HEK293 (cell line): Measurements from ENCODE around the gene TLL2.

ENCODE experiments used
- CTCF ChIA-PET: fragments of 350-600 bp; formaldehyde crosslinking; extraction: SDS; loops from one replicate; lab custom pipeline; 2021; ENCODE audit warnings: antibody characterized with exemption; lab: Yijun Ruan, JAX
- POLR2A ChIA-PET: fragments of 300-600 bp; formaldehyde crosslinking; extraction: SDS; loops from one replicate; lab custom pipeline; 2020; ENCODE audit warnings: antibody characterized with exemption, inconsistent platforms; lab: Yijun Ruan, JAX
- H3K27ac ChIP-seq: fragments of 200-500 bp; sonication (Bioruptor generic); 2 replicates; pipeline ENCODE4 v1.5.1; 2014; ENCODE audit warnings: low read depth, low read length, control low read depth, inconsistent platforms; ENCODE audit errors: extremely low read depth
- H3K36me3 ChIP-seq, 2 experiments: fragments of 200-500 bp in 1 of 2; sonication (Bioruptor generic) in 1 of 2; 1 replicate in 1 of 2; 2 replicates in 1 of 2; pipeline ENCODE4 v1.5.1; 2014 to 2017; ENCODE audit warnings: inconsistent platforms in 2 of 2, low read length in 2 of 2; ENCODE audit not compliant: control insufficient read depth in 2 of 2, insufficient read depth in 1 of 2
- H3K4me1 ChIP-seq: fragments of 200-500 bp; sonication (Bioruptor generic); 2 replicates; pipeline ENCODE4 v1.5.1; 2014; ENCODE audit warnings: mild to moderate bottlenecking, low read length, inconsistent platforms; ENCODE audit not compliant: control insufficient read depth, insufficient read depth
- H3K4me3 ChIP-seq: 2 replicates; pipeline ENCODE4 v1.5.1; 2011; ENCODE audit warnings: low read depth, mild to moderate bottlenecking, control low read depth, low read length, moderate library complexity
- H3K9me3 ChIP-seq: fragments of 200-500 bp; sonication (Bioruptor generic); 2 replicates; pipeline ENCODE4 v1.5.1; 2014; ENCODE audit warnings: low read depth, low read length, inconsistent platforms; ENCODE audit not compliant: control insufficient read depth, insufficient read depth
- IKZF3 ChIP-seq: fragments of 450-650 bp; IDR thresholded peaks from 2 replicates; pipeline ENCODE4 v1.5.0; 2018; ENCODE audit warnings: missing biosample characterization, mild to moderate bottlenecking, missing genetic modification characterization, moderate library complexity
- KLF7 ChIP-seq: fragments of 450-650 bp; formaldehyde crosslinking; IDR thresholded peaks from 2 replicates; pipeline ENCODE4 v1.5.1; 2016; ENCODE audit warnings: missing biosample characterization, missing genetic modification characterization, borderline replicate concordance
- PATZ1 ChIP-seq: fragments of 450-650 bp; formaldehyde crosslinking; IDR thresholded peaks from 2 replicates; pipeline ENCODE4 v1.5.1; 2016; ENCODE audit warnings: missing biosample characterization, missing genetic modification characterization
- SALL2 ChIP-seq: fragments of 450-650 bp; formaldehyde crosslinking; IDR thresholded peaks from 2 replicates; pipeline ENCODE4 v1.5.0; 2017; ENCODE audit warnings: missing biosample characterization, mild to moderate bottlenecking, missing genetic modification characterization, borderline replicate concordance
- ZBTB10 ChIP-seq: fragments of 450-650 bp; formaldehyde crosslinking; IDR thresholded peaks from 2 replicates; pipeline ENCODE4 v1.5.1; 2016; ENCODE audit warnings: missing biosample characterization, missing genetic modification characterization
- ZBTB21 ChIP-seq: fragments of 450-650 bp; formaldehyde crosslinking; IDR thresholded peaks from 2 replicates; pipeline ENCODE4 v1.5.1; 2017; ENCODE audit warnings: missing biosample characterization, missing genetic modification characterization
- ZBTB48 ChIP-seq: fragments of 450-650 bp; formaldehyde crosslinking; IDR thresholded peaks from 2 replicates; pipeline ENCODE4 v1.5.1; 2016; ENCODE audit warnings: missing biosample characterization, missing genetic modification characterization
- ZIC2 ChIP-seq: fragments of 450-650 bp; formaldehyde crosslinking; IDR thresholded peaks from 2 replicates; pipeline ENCODE4 v1.5.1; 2016; ENCODE audit warnings: missing biosample characterization, missing genetic modification characterization
- ZNF140 ChIP-seq: fragments of 450-650 bp; formaldehyde crosslinking; IDR thresholded peaks from 2 replicates; pipeline ENCODE4 v1.5.1; 2016; ENCODE audit warnings: missing biosample characterization, missing genetic modification characterization
- ZNF362 ChIP-seq: fragments of 450-650 bp; formaldehyde crosslinking; IDR thresholded peaks from 2 replicates; pipeline ENCODE4 v1.5.1; 2016; ENCODE audit warnings: missing biosample characterization, missing genetic modification characterization
- ZNF398 ChIP-seq: fragments of 450-650 bp; formaldehyde crosslinking; IDR thresholded peaks from 2 replicates; pipeline ENCODE4 v1.5.1; 2017; ENCODE audit warnings: missing biosample characterization, missing genetic modification characterization
- ZNF433 ChIP-seq: fragments of 450-650 bp; formaldehyde crosslinking; IDR thresholded peaks from 2 replicates; pipeline ENCODE4 v1.5.1; 2016; ENCODE audit warnings: missing biosample characterization, missing genetic modification characterization, low read depth
- ZNF449 ChIP-seq: fragments of 450-650 bp; formaldehyde crosslinking; IDR thresholded peaks from 2 replicates; pipeline ENCODE4 v1.5.1; 2017; ENCODE audit warnings: missing biosample characterization, mild to moderate bottlenecking, missing genetic modification characterization, moderate library complexity
- ZNF48 ChIP-seq: fragments of 450-650 bp; formaldehyde crosslinking; IDR thresholded peaks from 2 replicates; pipeline ENCODE4 v1.5.1; 2016; ENCODE audit warnings: missing biosample characterization, missing genetic modification characterization
- ZNF544 ChIP-seq: fragments of 450-650 bp; formaldehyde crosslinking; IDR thresholded peaks from 2 replicates; pipeline ENCODE4 v1.5.0; 2017; ENCODE audit warnings: missing biosample characterization, missing genetic modification characterization
- ZNF626 ChIP-seq: fragments of 450-650 bp; sonication (Bioruptor Pico); formaldehyde crosslinking; IDR thresholded peaks from 2 replicates; pipeline ENCODE4 v1.5.1; 2018; ENCODE audit warnings: missing biosample characterization, missing genetic modification characterization, inconsistent platforms
- TF ChIP-seq, protein P1 (sequence below): fragments of 450-650 bp; formaldehyde crosslinking; IDR thresholded peaks from 2 replicates; pipeline ENCODE4 v1.5.1; 2017; ENCODE audit warnings: missing biosample characterization, missing genetic modification characterization

Gene TLL2

DNA sequence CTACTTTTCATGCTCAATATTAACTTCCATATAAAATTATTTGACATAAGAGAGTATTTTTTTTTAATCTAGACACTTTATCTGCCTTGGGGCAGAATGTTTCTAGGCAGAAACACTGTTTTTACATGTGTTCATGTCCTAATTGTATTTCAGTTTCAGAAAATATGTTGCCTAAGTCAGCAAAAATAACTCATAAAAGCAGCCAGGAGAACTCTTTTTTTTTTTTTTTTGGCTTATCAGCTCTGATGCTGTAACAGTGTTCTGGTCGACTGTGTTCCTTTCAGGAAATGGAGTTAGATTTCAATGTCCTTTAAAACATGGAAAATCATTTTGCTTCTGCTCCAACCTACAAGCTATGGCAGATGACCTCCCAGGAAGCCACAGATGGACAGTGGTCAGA lies 91.7 kb downstream of the TLL2 start:
- ChIA-PET POLR2A (no interaction called here), CTCF (interaction anchor here (0.7 to 0.8 kb wide), 3 partner anchors 26 to 1355 kb away, joined by 3 to 5 read pairs (median 3); no protein-coding TSS in a partner anchor)
- Histone ChIP-seq H3K36me3 (no peaks in the 10 kb centered on the region), H3K9me3 (no peaks in the 10 kb centered on the region), H3K4me1 (peaks cover 11% of the 10 kb centered on the region), H3K4me3 (no peak overlapping the region), H3K27ac (no peak overlapping the region)
- TF ChIP-seq ZNF48 (tag by site-specific recombination) (no peak), ZBTB48 (tag by site-specific recombination) (no peak), KLF7 (tag by site-specific recombination) (no peak), ZIC2 (tag by site-specific recombination) (no peak), ZNF433 (tag by site-specific recombination) (no peak), IKZF3 (no peak), ZBTB21 (tag by site-specific recombination) (no peak), ZNF544 (tag by site-specific recombination) (no peak), ZNF362 (no peak), ZNF449 (tag by site-specific recombination) (no peak)
- TF ChIP-seq, protein P1, sequence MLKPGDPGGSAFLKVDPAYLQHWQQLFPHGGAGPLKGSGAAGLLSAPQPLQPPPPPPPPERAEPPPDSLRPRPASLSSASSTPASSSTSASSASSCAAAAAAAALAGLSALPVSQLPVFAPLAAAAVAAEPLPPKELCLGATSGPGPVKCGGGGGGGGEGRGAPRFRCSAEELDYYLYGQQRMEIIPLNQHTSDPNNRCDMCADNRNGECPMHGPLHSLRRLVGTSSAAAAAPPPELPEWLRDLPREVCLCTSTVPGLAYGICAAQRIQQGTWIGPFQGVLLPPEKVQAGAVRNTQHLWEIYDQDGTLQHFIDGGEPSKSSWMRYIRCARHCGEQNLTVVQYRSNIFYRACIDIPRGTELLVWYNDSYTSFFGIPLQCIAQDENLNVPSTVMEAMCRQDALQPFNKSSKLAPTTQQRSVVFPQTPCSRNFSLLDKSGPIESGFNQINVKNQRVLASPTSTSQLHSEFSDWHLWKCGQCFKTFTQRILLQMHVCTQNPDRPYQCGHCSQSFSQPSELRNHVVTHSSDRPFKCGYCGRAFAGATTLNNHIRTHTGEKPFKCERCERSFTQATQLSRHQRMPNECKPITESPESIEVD, result no peak
- TF ChIP-seq, all 188 proteins: peak for 0

DNA sequence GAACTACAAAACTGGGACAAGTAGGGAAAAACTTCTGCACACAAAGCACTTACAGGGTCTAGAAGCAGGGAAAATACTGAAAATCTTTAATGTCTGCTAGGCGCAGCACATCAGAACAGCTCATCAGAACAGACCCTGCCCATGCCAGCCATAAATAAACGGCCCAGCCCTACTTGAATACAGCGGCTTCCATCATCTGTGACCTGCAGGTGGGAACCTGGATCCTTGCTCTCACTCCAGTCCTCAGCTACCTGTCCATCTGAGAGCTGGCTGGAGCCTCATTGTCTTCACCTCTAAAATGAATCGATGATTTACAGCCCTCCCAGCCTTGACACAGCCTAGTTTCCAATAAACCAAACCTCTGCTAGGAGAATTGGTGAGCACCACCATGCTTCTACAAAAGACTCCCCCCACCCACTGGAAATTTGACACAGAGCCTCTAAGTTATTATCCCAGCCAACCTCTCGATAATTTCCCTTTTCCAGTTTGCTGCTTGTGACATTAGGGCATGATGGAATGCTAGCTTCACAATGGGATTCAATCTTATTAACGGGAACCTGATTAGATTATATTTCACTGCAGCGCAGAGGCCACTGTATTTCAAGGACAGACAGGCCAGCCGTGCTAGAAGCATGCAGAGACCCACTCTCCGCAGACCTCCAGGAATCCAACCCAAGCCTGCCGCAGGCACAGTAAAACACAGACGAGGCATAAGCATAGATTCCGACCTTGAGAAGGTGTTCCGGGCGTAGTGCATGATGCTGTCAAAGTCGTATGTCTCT lies 93.3 kb downstream of the TLL2 start:
- no peak for TF ChIP-seq PATZ1 (tag by site-specific recombination)
- no peak for TF ChIP-seq SALL2 (tag by site-specific recombination)
- no peak for TF ChIP-seq ZNF626 (tag by site-specific recombination)
- no peak for TF ChIP-seq ZNF140 (tag by site-specific recombination)
- TF ChIP-seq ZNF398 (tag by site-specific recombination), result no peak
- TF ChIP-seq ZBTB10 (tag by site-specific recombination), result no peak
- TF ChIP-seq, all 188 proteins: peak for 0

More for the DNA sequence above, 93.3 kb downstream of the TLL2 start:
- Histone ChIP-seq H3K4me3 (no peak overlapping the region), H3K27ac (no peak overlapping the region), H3K4me1 (peaks cover 15% of the 10 kb centered on the region), H3K9me3 (no peaks in the 10 kb centered on the region), H3K36me3 (no peaks in the 10 kb centered on the region)
- CTCF ChIA-PET, result no interaction called here
- POLR2A ChIA-PET, result no interaction called here
